HCT116 (cell line): ENCODE measurements around the gene CLDN10. TPM values are rescaled to one million over a fixed set of nuclear protein-coding genes. Genes with fewer than 3 reads are reported as not detected.

ENCODE experiments used
- ATAC-seq: fragments of 200-7000 bp; cut with Tn5 transposase; 2 replicates; pipeline ENCODE4 v1.9.1; 2020; ENCODE audit warnings: mild to moderate bottlenecking, moderate library complexity
- BruUV-seq: library from RNA; stranded (reverse); fragments of 400-500 nt; replicated peaks from 2 replicates; lab custom pipeline; 2021; lab: Mats Ljungman, UMichigan
- CTCF ChIA-PET: fragments of 300-600 bp; sonication (Branson Sonifier 250); formaldehyde crosslinking; loops from one replicate; lab custom pipeline; 2021; ENCODE audit warnings: antibody characterized with exemption; lab: Charles Lee
- POLR2A ChIA-PET: fragments of 300-600, 350-600 bp; sonication (Branson Sonifier 250); formaldehyde crosslinking; loops from one replicate; lab custom pipeline; 2021; ENCODE audit warnings: antibody characterized with exemption; lab: Charles Lee
- RAD21 ChIA-PET, 2 experiments: fragments of 300-600 bp; sonication (Branson Sonifier 250); formaldehyde crosslinking; loops; one replicate each; lab custom pipeline; 2023; ENCODE audit warnings: low total read pairs in 2 of 2; ENCODE audit not compliant: uncharacterized antibody in 2 of 2, unreplicated experiment in 2 of 2, low non-redundant PET in 1 of 2; lab: Charles Lee
- DNase-seq: peaks from one replicate; pipeline ENCODE4 v3.0.0-alpha.2; 2010; ENCODE audit warnings: low read depth, low spot score
- H2AFZ ChIP-seq: fragments of 200-600 bp; shearing (Covaris generic), sonication (generic); 2 replicates; pipeline ENCODE4 v1.6.1; 2017; ENCODE audit warnings: low read depth, mixed run types, mixed read lengths, antibody characterized with exemption, low read length; ENCODE audit not compliant: poor library complexity, severe bottlenecking
- H3K27ac ChIP-seq: 2 replicates; pipeline ENCODE4 v1.5.1; 2012; ENCODE audit warnings: low read depth, low read length
- H3K27me3 ChIP-seq: fragments of 200-600 bp; sonication (generic); 2 replicates; pipeline ENCODE4 v1.6.1; 2016; ENCODE audit warnings: mixed run types, low read length, mixed read lengths; ENCODE audit not compliant: insufficient read depth
- H3K36me3 ChIP-seq, 2 experiments: fragments of 200-500 bp in 1 of 2; fragments of 200-600 bp in 1 of 2; sonication (Bioruptor generic) in 1 of 2; sonication (generic) in 1 of 2; 2 replicates each; pipeline versions ENCODE4 v1.5.1 to v1.6.1; 2014 to 2016; ENCODE audit warnings: low read length in 2 of 2, inconsistent platforms in 1 of 2, mixed read lengths in 1 of 2, mixed run types in 1 of 2; ENCODE audit not compliant: insufficient read depth in 2 of 2, control insufficient read depth in 1 of 2
- H3K4me1 ChIP-seq, 2 experiments: fragments of 200-600 bp in 1 of 2; sonication (generic) in 1 of 2; 2 replicates each; pipeline versions ENCODE4 v1.5.1 to v1.6.1; 2012 to 2017; ENCODE audit warnings: low read length in 2 of 2, inconsistent platforms in 1 of 2, mild to moderate bottlenecking in 1 of 2, mixed read lengths in 1 of 2, mixed run types in 1 of 2, moderate library complexity in 1 of 2; ENCODE audit not compliant: insufficient read depth in 2 of 2, control insufficient read depth in 1 of 2
- H3K4me2 ChIP-seq: fragments of 200-600 bp; sonication (generic); 2 replicates; pipeline ENCODE4 v1.6.1; 2017; ENCODE audit warnings: mixed run types, low read length, mixed read lengths
- H3K4me3 ChIP-seq, 2 experiments: fragments of 200-600 bp in 1 of 2; sonication (generic) in 1 of 2; replicated peaks in 1 of 2; 2 replicates each; pipeline ENCODE4 v1.5.1; 2011 to 2016; ENCODE audit warnings: low read length in 2 of 2, control low read depth in 1 of 2, low read depth in 1 of 2, mild to moderate bottlenecking in 1 of 2, mixed read lengths in 1 of 2, mixed run types in 1 of 2
- H3K79me2 ChIP-seq: fragments of 200-600 bp; sonication (generic); 2 replicates; pipeline ENCODE4 v1.6.1; 2017; ENCODE audit warnings: mild to moderate bottlenecking, mixed run types, low read length, moderate library complexity, mixed read lengths; ENCODE audit not compliant: insufficient read depth
- H3K9ac ChIP-seq: fragments of 200-600 bp; sonication (generic); 2 replicates; pipeline ENCODE4 v1.6.1; 2016; ENCODE audit warnings: low read length, mixed read lengths
- H3K9me2 ChIP-seq: fragments of 200-600 bp; sonication (generic), shearing (Covaris generic); 2 replicates; pipeline ENCODE4 v1.6.1; 2017; ENCODE audit warnings: mixed run types, mild to moderate bottlenecking, moderate library complexity; ENCODE audit not compliant: insufficient read depth
- H3K9me3 ChIP-seq, 2 experiments: fragments of 200-500 bp in 1 of 2; fragments of 200-600 bp in 1 of 2; sonication (Bioruptor generic) in 1 of 2; sonication (generic) in 1 of 2; 2 replicates each; pipeline ENCODE4 v1.6.1; 2014 to 2017; ENCODE audit warnings: low read length in 2 of 2, mixed read lengths in 2 of 2, inconsistent platforms in 1 of 2, low read depth in 1 of 2, mild to moderate bottlenecking in 1 of 2, mixed run types in 1 of 2, moderate library complexity in 1 of 2; ENCODE audit not compliant: control insufficient read depth in 1 of 2, insufficient read depth in 1 of 2
- H4K20me1 ChIP-seq: fragments of 200-600 bp; sonication (generic), shearing (Covaris generic); 2 replicates; pipeline ENCODE4 v1.6.1; 2017; ENCODE audit warnings: mixed run types, mild to moderate bottlenecking, moderate library complexity; ENCODE audit not compliant: insufficient read depth
- ATF3 ChIP-seq: IDR thresholded peaks from 2 replicates; pipeline ENCODE4 v1.6.1; 2012
- CBX3 ChIP-seq: IDR thresholded peaks from 2 replicates; pipeline ENCODE4 v1.6.1; 2012; ENCODE audit warnings: low read depth
- JUND ChIP-seq: IDR thresholded peaks from 2 replicates; pipeline ENCODE4 v1.6.1; 2012
- POLR2A ChIP-seq: IDR thresholded peaks from 2 replicates; pipeline ENCODE4 v1.7.0; 2011; ENCODE audit warnings: borderline replicate concordance; ENCODE audit not compliant: insufficient read depth, insufficient read length; ENCODE audit errors: extremely low read depth
- SRF ChIP-seq: IDR thresholded peaks from 2 replicates; pipeline ENCODE4 v1.6.1; 2012; ENCODE audit warnings: low read depth
- TCF7L2 ChIP-seq: IDR thresholded peaks from 2 replicates; pipeline ENCODE4 v1.7.0; 2011; ENCODE audit warnings: borderline replicate concordance, inconsistent platforms; ENCODE audit not compliant: insufficient read depth, insufficient read length; ENCODE audit errors: extremely low read depth
- YY1 ChIP-seq: IDR thresholded peaks from 2 replicates; pipeline ENCODE4 v1.6.1; 2011; ENCODE audit warnings: low read length, low read depth, moderate library complexity, mild to moderate bottlenecking; ENCODE audit not compliant: insufficient replicate concordance; ENCODE audit errors: extremely low read depth
- ZFX ChIP-seq: fragments of 450-650 bp; IDR thresholded peaks from 2 replicates; pipeline ENCODE4 v1.6.1; 2017
- intact Hi-C: fragments of 100-400 bp; cut with micrococcal nuclease; formaldehyde crosslinking; loops from 2 replicates; pipeline ENCODE4 v1.10.0; 2022
- total RNA-seq: library from RNA; stranded (reverse); gene quantifications from one replicate; pipeline ENCODE4 v1.2.1, GENCODE V29; 2021; ENCODE audit not compliant: unreplicated experiment

The CLDN10 gene
- total RNA-seq, 1 experiment from 2014 or later, result not detected

GRCh38 chr13:95541911-95542474 is 10.5 kb upstream of the CLDN10 start:
- intact Hi-C loops, result no loop called here
- H3K9me2 ChIP-seq, result no peaks in the 10 kb centered on the region
- no peak overlapping the region for H3K9ac ChIP-seq
- no peak overlapping the region for H3K4me3 ChIP-seq
- no peaks in the 10 kb centered on the region for H3K27me3 ChIP-seq
- CTCF ChIA-PET, result no interaction called here
- H2AFZ ChIP-seq, result no peak overlapping the region
- no peak for TF ChIP-seq POLR2A
- TF ChIP-seq SRF, result no peak
- no peak for TF ChIP-seq CBX3
- TF ChIP-seq TCF7L2, result no peak
- no peak overlapping the region; the same call in 1 of the 2 replicates for H3K4me2 ChIP-seq
- H3K36me3 ChIP-seq, result no peaks in the 10 kb centered on the region
- RAD21 ChIA-PET, result no interaction called here
- 0 out of 4 replicates have a peak, but pooled peaks cover 0 to 7% of the 10 kb centered on the region in 2 experiments for H3K4me1 ChIP-seq
- no peaks in the 10 kb centered on the region for H3K79me2 ChIP-seq
- ATAC-seq (no peak), DNase-seq (no peak)
- POLR2A ChIA-PET, result no interaction called here
- no peak overlapping the region for H3K27ac ChIP-seq
- H4K20me1 ChIP-seq, result no peaks in the 10 kb centered on the region
- no TSS peak for BruUV-seq
- no peaks in the 10 kb centered on the region for H3K9me3 ChIP-seq

- H3K9me3 ChIP-seq, result no peaks in the 10 kb centered on the region
- no peaks in the 10 kb centered on the region for H3K27me3 ChIP-seq
- no peaks in the 10 kb centered on the region for H3K79me2 ChIP-seq
- ChIA-PET POLR2A (no interaction called here), CTCF (no interaction called here), RAD21 (no interaction called here)
- H3K9ac ChIP-seq, result no peak overlapping the region
- BruUV-seq, result no TSS peak
- no peak overlapping the region for H3K4me3 ChIP-seq
- H3K36me3 ChIP-seq, result no peaks in the 10 kb centered on the region
- no peak overlapping the region for H2AFZ ChIP-seq
- no peak overlapping the region for H3K4me2 ChIP-seq
- DNase-seq, result no peak
- H4K20me1 ChIP-seq, result no peaks in the 10 kb centered on the region
- no peak overlapping the region for H3K27ac ChIP-seq
- intact Hi-C loops, result no loop called here
- ATAC-seq, result no peak
- H3K4me1 ChIP-seq, result 0 out of 4 replicates have a peak, but pooled peaks cover 0 to 7% of the 10 kb centered on the region in 2 experiments
- TF ChIP-seq YY1 (no peak), ZFX (no peak), JUND (no peak), ATF3 (no peak)
- TF ChIP-seq, all 23 proteins: peak for 0
- H3K9me2 ChIP-seq, result no peaks in the 10 kb centered on the region
Measured at GRCh38 chr13:95544293-95544692, 8.2 kb upstream of the CLDN10 start.
